ENCODE results near the gene ZNF554. TPM values are rescaled to one million over a fixed set of nuclear protein-coding genes. Genes with fewer than 3 reads are reported as not detected.

Gene ZNF554
- total and polyA plus RNA-seq, 2 experiments from 2014 or later: 2.0 to 7.5 TPM

DNA sequence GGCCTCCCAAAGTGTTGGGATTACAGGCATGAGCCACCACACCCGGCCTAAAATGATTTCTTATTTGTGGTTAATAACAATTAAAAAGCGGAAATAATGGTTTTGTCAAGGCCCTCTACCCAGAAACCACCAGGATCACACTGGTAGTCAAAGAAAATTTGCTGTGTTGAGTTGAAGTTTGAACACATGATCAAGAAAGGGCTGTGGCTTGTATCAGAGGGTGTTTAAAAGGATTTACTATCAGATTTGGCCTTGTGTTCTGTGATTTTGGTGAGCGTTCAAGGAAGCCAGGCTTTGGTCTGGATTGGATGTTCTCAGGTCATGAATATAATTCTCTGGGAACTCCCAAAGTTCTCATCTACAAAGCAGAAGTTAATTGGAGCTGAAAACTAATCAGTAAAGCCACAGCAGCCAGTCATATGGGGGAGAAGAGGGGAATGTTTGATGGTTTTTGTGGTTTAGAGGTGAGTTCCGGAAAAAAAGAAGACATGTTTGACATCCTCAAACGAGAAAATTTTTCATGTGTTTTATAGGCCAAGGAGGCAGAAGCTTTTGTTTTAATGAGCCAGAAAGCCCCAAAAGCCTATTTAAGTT is 36.9 kb downstream of the ZNF554 start:
- Histone ChIP-seq H3K4me3 (no peak overlapping the region), H3K27ac (ENCODE audit: low read depth) (no peak overlapping the region), H3K79me2 (replicated peaks; ENCODE audit: insufficient read depth) (no peaks in the 10 kb centered on the region), H3K36me3 (ENCODE audit: insufficient read depth) (peaks cover 45% of the 10 kb centered on the region), H3K4me2 (no peak overlapping the region), H4K20me1 (replicated peaks; ENCODE audit: insufficient read depth) (no peaks in the 10 kb centered on the region), H3K4me1 (ENCODE audit: insufficient read depth) (no peaks in the 10 kb centered on the region), H3K9me2 (ENCODE audit: insufficient read depth) (no peaks in the 10 kb centered on the region), H3K27me3 (ENCODE audit: insufficient read depth) (no peaks in the 10 kb centered on the region), H2AFZ (no peak overlapping the region), H3F3A (replicated peaks; ENCODE audit: low read depth) (no peaks in the 10 kb centered on the region)
- no peak for DNase-seq (ENCODE audit: low spot score)
- no peak overlapping the region for H3K27ac Mint-ChIP-seq
- H3K36me3 Mint-ChIP-seq (ENCODE audit: low read depth): peaks cover 67% of the 10 kb centered on the region
- no peaks in the 10 kb centered on the region for H3K4me1 Mint-ChIP-seq
- H3K27me3 Mint-ChIP-seq (ENCODE audit: insufficient read depth, low read depth, poor library complexity): peaks cover 11% of the 10 kb centered on the region
- ATAC-seq: no peak
- peaks cover 95% of the 10 kb centered on the region for H3K9me3 Mint-ChIP-seq
- no peak overlapping the region for H3K4me3 Mint-ChIP-seq
- TF ChIP-seq, protein P1, sequence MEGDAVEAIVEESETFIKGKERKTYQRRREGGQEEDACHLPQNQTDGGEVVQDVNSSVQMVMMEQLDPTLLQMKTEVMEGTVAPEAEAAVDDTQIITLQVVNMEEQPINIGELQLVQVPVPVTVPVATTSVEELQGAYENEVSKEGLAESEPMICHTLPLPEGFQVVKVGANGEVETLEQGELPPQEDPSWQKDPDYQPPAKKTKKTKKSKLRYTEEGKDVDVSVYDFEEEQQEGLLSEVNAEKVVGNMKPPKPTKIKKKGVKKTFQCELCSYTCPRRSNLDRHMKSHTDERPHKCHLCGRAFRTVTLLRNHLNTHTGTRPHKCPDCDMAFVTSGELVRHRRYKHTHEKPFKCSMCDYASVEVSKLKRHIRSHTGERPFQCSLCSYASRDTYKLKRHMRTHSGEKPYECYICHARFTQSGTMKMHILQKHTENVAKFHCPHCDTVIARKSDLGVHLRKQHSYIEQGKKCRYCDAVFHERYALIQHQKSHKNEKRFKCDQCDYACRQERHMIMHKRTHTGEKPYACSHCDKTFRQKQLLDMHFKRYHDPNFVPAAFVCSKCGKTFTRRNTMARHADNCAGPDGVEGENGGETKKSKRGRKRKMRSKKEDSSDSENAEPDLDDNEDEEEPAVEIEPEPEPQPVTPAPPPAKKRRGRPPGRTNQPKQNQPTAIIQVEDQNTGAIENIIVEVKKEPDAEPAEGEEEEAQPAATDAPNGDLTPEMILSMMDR (conservative IDR thresholded peaks at IDR 0.05; ENCODE audit: low read depth in 2 of 2): no peak
- TF ChIP-seq ZNF331 (CRISPR knock-in tag; IDR thresholded peaks at IDR 0.05; ENCODE audit: low read depth): no peak
- no peak for TF ChIP-seq EZH2 (IDR thresholded peaks at IDR 0.05; ENCODE audit: low read depth, unreplicated experiment)
- TF ChIP-seq EZH2phosphoT487 (IDR thresholded peaks at IDR 0.05; ENCODE audit: unreplicated experiment): no peak
- TF ChIP-seq NANOG (IDR thresholded peaks at IDR 0.05; ENCODE audit: borderline replicate concordance): no peak
- no peak for TF ChIP-seq STAT1 (IDR thresholded peaks at IDR 0.05; ENCODE audit: unreplicated experiment)

DNA sequence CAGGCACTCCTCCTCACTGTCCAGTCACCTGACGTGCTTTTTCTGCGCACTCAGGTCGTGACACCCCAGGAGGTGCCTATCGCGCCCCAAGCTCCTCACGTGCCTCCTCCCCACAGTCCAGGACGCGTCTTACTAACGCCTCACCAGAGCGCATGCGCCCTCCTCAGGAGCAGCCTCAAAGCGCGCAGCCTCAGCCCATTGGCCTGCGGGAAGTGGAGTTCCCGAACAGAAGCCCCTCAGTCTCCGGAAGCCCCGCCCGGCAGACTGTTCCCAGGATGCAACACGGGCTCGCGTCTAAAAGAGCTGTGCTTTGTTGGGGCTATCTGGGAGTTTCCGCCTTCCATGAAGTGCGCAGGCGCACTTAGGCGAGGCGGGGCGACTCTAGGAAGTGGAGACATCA is 39.2 kb downstream of the ZNF554 start:
- H3K36me3 Mint-ChIP-seq (ENCODE audit: low read depth): peaks cover 53% of the 10 kb centered on the region
- Histone ChIP-seq H3K4me2 (no peak overlapping the region), H3K27ac (ENCODE audit: low read depth) (no peak overlapping the region), H3K79me2 (replicated peaks; ENCODE audit: insufficient read depth) (no peaks in the 10 kb centered on the region), H4K20me1 (replicated peaks; ENCODE audit: insufficient read depth) (no peaks in the 10 kb centered on the region), H3K36me3 (ENCODE audit: insufficient read depth) (peaks cover 21% of the 10 kb centered on the region), H3K9me2 (ENCODE audit: insufficient read depth) (no peaks in the 10 kb centered on the region), H3F3A (replicated peaks; ENCODE audit: low read depth) (no peaks in the 10 kb centered on the region), H3K27me3 (ENCODE audit: insufficient read depth) (no peaks in the 10 kb centered on the region), H3K4me1 (ENCODE audit: insufficient read depth) (no peaks in the 10 kb centered on the region), H2AFZ (no peak overlapping the region), H3K4me3 (no peak overlapping the region)
- H3K27me3 Mint-ChIP-seq (ENCODE audit: insufficient read depth, low read depth, poor library complexity): peaks cover 11% of the 10 kb centered on the region
- DNase-seq (ENCODE audit: low spot score) (no peak), ATAC-seq (no peak)
- H3K9me3 Mint-ChIP-seq: peaks cover 93% of the 10 kb centered on the region
- H3K27ac Mint-ChIP-seq: no peak overlapping the region
- H3K4me1 Mint-ChIP-seq: no peaks in the 10 kb centered on the region
- H3K4me3 Mint-ChIP-seq: no peak overlapping the region
- TF ChIP-seq NANOG (IDR thresholded peaks at IDR 0.05; ENCODE audit: borderline replicate concordance) (no peak), EZH2phosphoT487 (IDR thresholded peaks at IDR 0.05; ENCODE audit: unreplicated experiment) (no peak)
- TF ChIP-seq, protein P1 (conservative IDR thresholded peaks at IDR 0.05; ENCODE audit: low read depth in 2 of 2): 0 out of 4 replicates have a peak, but pooled peaks of 1 of the 2 experiments have one; percentile 12

Measured in GM23338 (cell line).